HG02588 (cell line): ENCODE measurements around the gene PSEN1.
"Not testable (repeated sequence)": the region's sequence is repeated elsewhere in the genome, so short reads cannot be mapped to it uniquely, and the experiment has no call there.

Experiments used
- ATAC-seq: cut with Tn5 transposase; IDR thresholded peaks from one replicate; pipeline ENCODE4 v1.9.1; 2021; ENCODE audit warnings: mild to moderate bottlenecking, moderate library complexity; ENCODE audit not compliant: unreplicated experiment

PSEN1 gene

GRCh38 chr14:73162251-73162650 is 25.9 kb downstream of the PSEN1 start:
- ATAC-seq, result no peak

- ATAC-seq, result no peak
These were observed 30.1 kb downstream of the PSEN1 start for GRCh38 chr14:73166399-73166798.

GRCh38 chr14:73167727-73168126 is 31.4 kb downstream of the PSEN1 start:
- no peak for ATAC-seq

GRCh38 chr14:73168274-73168673 is 32.0 kb downstream of the PSEN1 start:
- no peak for ATAC-seq

GRCh38 chr14:73168691-73169090 is 32.4 kb downstream of the PSEN1 start:
- ATAC-seq, result no peak

- not testable (repeated sequence) for ATAC-seq
These were observed 33.5 kb downstream of the PSEN1 start for GRCh38 chr14:73169855-73170254.

GRCh38 chr14:73170686-73171085 is 34.4 kb downstream of the PSEN1 start:
- no peak for ATAC-seq

GRCh38 chr14:73172500-73172899 is 36.2 kb downstream of the PSEN1 start:
- no peak for ATAC-seq

- ATAC-seq, result no peak
These were observed 36.9 kb downstream of the PSEN1 start for GRCh38 chr14:73173092-73173735.

GRCh38 chr14:73176685-73177084 is 40.4 kb downstream of the PSEN1 start:
- ATAC-seq, result no peak

- no peak for ATAC-seq
These were observed 44.1 kb downstream of the PSEN1 start for GRCh38 chr14:73180385-73180805.

- ATAC-seq, result not testable (repeated sequence)
These were observed 44.7 kb downstream of the PSEN1 start for GRCh38 chr14:73180969-73181368.

GRCh38 chr14:73188501-73188911 is 52.2 kb downstream of the PSEN1 start:
- no peak for ATAC-seq

GRCh38 chr14:73189651-73190050 is 53.3 kb downstream of the PSEN1 start:
- ATAC-seq, result no peak

GRCh38 chr14:73191441-73191840 is 55.1 kb downstream of the PSEN1 start:
- no peak for ATAC-seq

GRCh38 chr14:73194306-73194705 is 58.0 kb downstream of the PSEN1 start:
- not testable (repeated sequence) for ATAC-seq

- no peak for ATAC-seq
These were observed 61.9 kb downstream of the PSEN1 start for GRCh38 chr14:73198253-73198652.

GRCh38 chr14:73203527-73203926 is 67.2 kb downstream of the PSEN1 start:
- ATAC-seq, result no peak

GRCh38 chr14:73207615-73208014 is 71.3 kb downstream of the PSEN1 start:
- no peak for ATAC-seq

- ATAC-seq, result no peak
These were observed 72.1 kb downstream of the PSEN1 start for GRCh38 chr14:73208390-73208789.

GRCh38 chr14:73208846-73209245 is 72.5 kb downstream of the PSEN1 start:
- ATAC-seq, result no peak

GRCh38 chr14:73209953-73210352 is 73.6 kb downstream of the PSEN1 start:
- no peak for ATAC-seq
